Amygdala (tissue), 56 donors: ENCODE measurements around the gene PDE2A.

Source experiments
- DNase-seq, 56 donors: peaks; one replicate each; lab custom pipeline; 2025; lab: John Stamatoyannopoulos, UW

Gene PDE2A

GRCh38 chr11:72705442-72706365 is 31.5 kb upstream of the PDE2A start:
- no peak for DNase-seq

- DNase-seq, result no peak
Measured at GRCh38 chr11:72704783-72705265, 30.6 kb upstream of the PDE2A start.

- no peak for DNase-seq
Measured at GRCh38 chr11:72704028-72704782, 30.0 kb upstream of the PDE2A start.

GRCh38 chr11:72703267-72704008 is 29.2 kb upstream of the PDE2A start:
- peak in 18 of 56 donors; percentile 6 to 55 (median 27) for DNase-seq

- no peak for DNase-seq
Measured at GRCh38 chr11:72702577-72703241, 28.5 kb upstream of the PDE2A start.

GRCh38 chr11:72702096-72702495 is 27.9 kb upstream of the PDE2A start:
- DNase-seq, result no peak

- no peak for DNase-seq
Measured at GRCh38 chr11:72701466-72701865, 27.2 kb upstream of the PDE2A start.

- no peak for DNase-seq
Measured at GRCh38 chr11:72700146-72700545, 25.9 kb upstream of the PDE2A start.

- no peak for DNase-seq
Measured at GRCh38 chr11:72697814-72698213, 23.6 kb upstream of the PDE2A start.

- no peak for DNase-seq
Measured at GRCh38 chr11:72696866-72697700, 22.9 kb upstream of the PDE2A start.

GRCh38 chr11:72695354-72695753 is 21.1 kb upstream of the PDE2A start:
- no peak for DNase-seq

- DNase-seq, result no peak
Measured at GRCh38 chr11:72693271-72693968, 19.2 kb upstream of the PDE2A start.

- DNase-seq, result no peak
Measured at GRCh38 chr11:72692498-72693237, 18.4 kb upstream of the PDE2A start.

GRCh38 chr11:72690166-72690565 is 15.9 kb upstream of the PDE2A start:
- no peak for DNase-seq

GRCh38 chr11:72688929-72689328 is 14.7 kb upstream of the PDE2A start:
- DNase-seq, result no peak

- no peak for DNase-seq
Measured at GRCh38 chr11:72688486-72688885, 14.3 kb upstream of the PDE2A start.

- DNase-seq, result no peak
Measured at GRCh38 chr11:72687326-72687725, 13.1 kb upstream of the PDE2A start.

GRCh38 chr11:72686639-72687220 is 12.5 kb upstream of the PDE2A start:
- DNase-seq, result no peak
